HG03108 (cell line): ENCODE results near the gene PRAMEF25.
"Not testable (repeated sequence)": the region's sequence is repeated elsewhere in the genome, so short reads cannot be mapped to it uniquely, and the experiment has no call there.

Source experiments
- ATAC-seq: cut with Tn5 transposase; IDR thresholded peaks from one replicate; pipeline ENCODE4 v1.9.1; 2021; ENCODE audit warnings: moderate library complexity; ENCODE audit not compliant: unreplicated experiment

PRAMEF25 gene

DNA sequence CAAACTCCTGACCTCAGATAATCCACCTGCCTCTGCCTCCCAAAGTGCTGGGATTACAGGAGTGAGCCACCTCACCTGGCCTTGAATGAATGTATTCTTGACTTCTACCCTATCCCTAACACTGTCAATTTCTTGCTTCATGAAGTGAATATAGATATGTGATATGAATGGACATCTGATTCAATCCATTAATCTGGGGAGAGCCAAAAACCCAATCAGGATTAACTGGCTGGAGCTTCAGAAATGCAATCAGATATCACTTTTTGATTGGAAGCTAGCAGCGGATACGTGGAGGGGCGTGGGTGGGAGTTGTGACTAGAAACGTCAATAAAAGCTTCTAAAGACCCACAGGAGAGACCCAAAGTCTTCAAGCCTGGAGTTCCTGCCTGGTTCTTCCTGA is at the start of gene PRAMEF25:
Gene PRAMEF25, plus strand, starts transcription at position 301 of the 400 bp plus-strand sequence. CDS start 2,920 bp downstream, outside the sequence.
- not testable (repeated sequence) for ATAC-seq

DNA sequence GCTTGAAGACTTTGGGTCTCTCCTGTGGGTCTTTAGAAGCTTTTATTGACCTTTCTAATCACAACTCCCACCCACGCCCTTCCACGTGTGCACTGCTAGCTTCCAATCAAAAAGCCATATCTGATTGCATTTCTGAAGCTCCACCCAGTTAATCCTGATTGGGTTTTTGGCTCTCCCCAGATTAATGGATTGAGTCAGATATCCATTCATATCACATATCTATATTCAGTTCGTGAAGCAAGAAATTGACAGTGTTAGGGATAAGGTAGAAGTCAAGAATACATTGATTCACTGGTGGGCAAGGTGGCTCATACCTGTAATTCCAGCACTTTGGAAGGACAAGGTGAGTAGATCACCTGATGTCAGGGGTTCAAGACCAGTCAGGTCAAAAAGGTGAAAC is 14.1 kb upstream of the PRAMEF25 start, which contains the start of gene PRAMEF27:
Gene PRAMEF27, minus strand, starts transcription at position 101 of the 400 bp plus-strand sequence. CDS start 2,916 bp downstream, outside the sequence.
- ATAC-seq = not testable (repeated sequence)

DNA sequence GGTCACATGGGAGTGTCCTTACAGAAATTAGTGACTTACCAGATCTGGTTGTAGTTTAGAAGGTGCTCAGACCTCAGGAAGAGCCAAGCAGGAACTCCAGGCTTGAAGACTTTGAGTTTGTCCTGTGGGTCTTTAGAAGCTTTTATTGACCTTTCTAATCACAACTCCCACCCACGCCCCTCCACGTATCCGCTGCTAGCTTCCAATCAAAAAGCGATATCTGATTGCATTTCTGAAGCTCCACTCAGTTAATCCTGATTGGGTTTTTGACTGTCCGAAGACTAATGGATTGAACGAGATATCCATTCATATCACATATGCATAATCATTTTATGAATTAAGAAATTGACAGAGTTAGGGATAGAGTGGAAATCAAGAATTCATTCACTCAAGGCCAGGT is 46.2 kb downstream of the PRAMEF25 start, which contains the start of gene HNRNPCL2:
Gene HNRNPCL2, minus strand, starts transcription at position 101 of the 400 bp plus-strand sequence. CDS start 454 bp downstream, outside the sequence.
- ATAC-seq = not testable (repeated sequence)
